ENCODE measurements around the gene NEK9. TPM values are rescaled to one million over a fixed set of nuclear protein-coding genes. Genes with fewer than 3 reads are reported as not detected.

The NEK9 gene
- total RNA-seq, 1 donor from 2014 or later: 65.4 TPM

- no peak for DNase-seq (ENCODE audit: low spot score)
- Mint-ChIP-seq H3K27ac (ENCODE audit: unreplicated experiment) (no peak overlapping the region), H3K9me3 (ENCODE audit: low read depth) (no peaks in the 10 kb centered on the region), H3K27me3 (ENCODE audit: low read depth) (no peaks in the 10 kb centered on the region), H3K36me3 (ENCODE audit: low read depth) (no peaks in the 10 kb centered on the region), H3K4me1 (ENCODE audit: low read depth) (peaks cover 53% of the 10 kb centered on the region), H3K4me3 (ENCODE audit: unreplicated experiment) (no peak overlapping the region)
- no peak for TF ChIP-seq CTCF (IDR thresholded peaks at IDR 0.05)
These were observed 41.9 kb upstream of the NEK9 start for GRCh38 chr14:75168586-75169335.

GRCh38 chr14:75167325-75167724 is 40.5 kb upstream of the NEK9 start:
- DNase-seq (ENCODE audit: low spot score): no peak
- TF ChIP-seq CTCF (IDR thresholded peaks at IDR 0.05): no peak
- Mint-ChIP-seq H3K36me3 (ENCODE audit: low read depth) (peaks cover 1% of the 10 kb centered on the region), H3K4me1 (ENCODE audit: low read depth) (peaks cover 52% of the 10 kb centered on the region), H3K4me3 (ENCODE audit: unreplicated experiment) (no peak overlapping the region), H3K27me3 (ENCODE audit: low read depth) (no peaks in the 10 kb centered on the region), H3K9me3 (ENCODE audit: low read depth) (no peaks in the 10 kb centered on the region), H3K27ac (ENCODE audit: unreplicated experiment) (no peak overlapping the region)

- Mint-ChIP-seq H3K27ac (ENCODE audit: unreplicated experiment) (peak overlapping the region; percentile 68), H3K4me3 (ENCODE audit: unreplicated experiment) (no peak overlapping the region), H3K27me3 (ENCODE audit: low read depth) (no peaks in the 10 kb centered on the region), H3K4me1 (ENCODE audit: low read depth) (peaks cover 53% of the 10 kb centered on the region), H3K9me3 (ENCODE audit: low read depth) (no peaks in the 10 kb centered on the region), H3K36me3 (ENCODE audit: low read depth) (peaks cover 1% of the 10 kb centered on the region)
- TF ChIP-seq CTCF (IDR thresholded peaks at IDR 0.05): no peak
- DNase-seq (ENCODE audit: low spot score): no peak
These were observed 38.9 kb upstream of the NEK9 start for GRCh38 chr14:75165586-75166391.

DNA sequence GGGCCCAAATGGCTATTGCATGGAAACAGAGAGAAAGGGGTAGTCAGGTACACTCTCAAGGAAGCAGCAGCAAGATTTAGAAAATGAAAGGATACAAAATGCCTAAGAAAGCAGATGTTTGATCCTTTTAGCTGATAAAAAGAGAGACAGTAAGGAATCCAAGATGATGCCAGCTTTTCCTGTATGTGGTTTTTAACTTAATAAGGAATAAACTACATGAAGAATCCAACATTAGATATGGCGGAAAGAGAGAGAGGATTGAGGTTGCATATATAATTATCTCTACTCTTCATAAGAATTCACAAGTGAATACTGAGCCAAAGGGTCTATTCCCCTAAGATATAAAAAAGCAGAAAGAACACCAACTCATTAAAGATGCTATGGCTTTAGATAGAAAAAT is 38.0 kb upstream of the NEK9 start:
- DNase-seq (ENCODE audit: low spot score): no peak
- Mint-ChIP-seq H3K4me3 (ENCODE audit: unreplicated experiment) (no peak overlapping the region), H3K27me3 (ENCODE audit: low read depth) (no peaks in the 10 kb centered on the region), H3K36me3 (ENCODE audit: low read depth) (peaks cover 1% of the 10 kb centered on the region), H3K9me3 (ENCODE audit: low read depth) (no peaks in the 10 kb centered on the region), H3K4me1 (ENCODE audit: low read depth) (peaks cover 47% of the 10 kb centered on the region), H3K27ac (ENCODE audit: unreplicated experiment) (no peak overlapping the region)
- no peak for TF ChIP-seq CTCF (IDR thresholded peaks at IDR 0.05)

GRCh38 chr14:75163677-75164076 is 36.8 kb upstream of the NEK9 start:
- no peak for DNase-seq (ENCODE audit: low spot score)
- Mint-ChIP-seq H3K4me1 (ENCODE audit: low read depth) (peaks cover 46% of the 10 kb centered on the region), H3K9me3 (ENCODE audit: low read depth) (no peaks in the 10 kb centered on the region), H3K4me3 (ENCODE audit: unreplicated experiment) (no peak overlapping the region), H3K27me3 (ENCODE audit: low read depth) (no peaks in the 10 kb centered on the region), H3K27ac (ENCODE audit: unreplicated experiment) (no peak overlapping the region), H3K36me3 (ENCODE audit: low read depth) (peaks cover 1% of the 10 kb centered on the region)
- TF ChIP-seq CTCF (IDR thresholded peaks at IDR 0.05): no peak

All from chondrocyte (in vitro differentiated cells).